HepG2 (cell line): ENCODE measurements around the gene JMJD8. TPM values are rescaled to one million over a fixed set of nuclear protein-coding genes. Genes with fewer than 3 reads are reported as not detected.
A peak's percentile ranks its signal among the peaks of the same experiment; 100 is the strongest.

Experiments used
- ASH2L ChIP-seq: fragments of 300-600, 200-600 bp; sonication (generic); IDR thresholded peaks from 2 replicates; pipeline ENCODE4 v1.7.0; 2017; ENCODE audit warnings: low read depth, mild to moderate bottlenecking, moderate library complexity, mixed read lengths, low read length; ENCODE audit not compliant: insufficient read length
- ATF7 ChIP-seq, 2 experiments: fragments of 450-650 bp in 1 of 2; sonication (generic) in 1 of 2; formaldehyde crosslinking in 1 of 2; IDR thresholded peaks; 2 replicates each; pipeline versions ENCODE4 v1.4.0 to v1.6.1; 2016 to 2020; ENCODE audit warnings: antibody characterized with exemption in 1 of 2, mild to moderate bottlenecking in 1 of 2, missing genetic modification reagents in 1 of 2
- CSRNP1 ChIP-seq: sonication (generic); formaldehyde crosslinking; IDR thresholded peaks from 2 replicates; pipeline ENCODE4 v1.8.1; 2023; ENCODE audit warnings: mild to moderate bottlenecking, missing genetic modification reagents
- DNMT1 ChIP-seq: sonication (generic); formaldehyde crosslinking; IDR thresholded peaks from 2 replicates; pipeline ENCODE4 v1.5.1; 2020; ENCODE audit warnings: mild to moderate bottlenecking, missing genetic modification reagents
- MAFF ChIP-seq: IDR thresholded peaks from 2 replicates; pipeline ENCODE4 v1.6.1; 2011; ENCODE audit warnings: low read depth, low read length, improper control_type of control experiment
- MYNN ChIP-seq: sonication (generic); formaldehyde crosslinking; IDR thresholded peaks from 2 replicates; pipeline ENCODE4 v1.4.0; 2020; ENCODE audit warnings: mild to moderate bottlenecking, low read depth, missing genetic modification reagents
- SETDB1 ChIP-seq: sonication (generic); formaldehyde crosslinking; IDR thresholded peaks from 2 replicates; pipeline ENCODE4 v1.5.1; 2020; ENCODE audit warnings: missing genetic modification reagents, mild to moderate bottlenecking, borderline replicate concordance
- SRSF9 ChIP-seq: fragments of 200-400 bp; formaldehyde crosslinking; IDR thresholded peaks from 2 replicates; pipeline ENCODE4 v1.6.1; 2018; ENCODE audit warnings: borderline replicate concordance, mild to moderate bottlenecking, low read depth, low read length; ENCODE audit not compliant: insufficient read depth, poor library complexity, severe bottlenecking
- TARDBP ChIP-seq: sonication (generic); formaldehyde crosslinking; IDR thresholded peaks from 2 replicates; pipeline ENCODE4 v1.8.0; 2022; ENCODE audit warnings: mild to moderate bottlenecking, missing genetic modification reagents
- TBX2 ChIP-seq: sonication (generic); formaldehyde crosslinking; IDR thresholded peaks from 2 replicates; pipeline ENCODE4 v1.5.0; 2020; ENCODE audit warnings: missing genetic modification reagents, mild to moderate bottlenecking, borderline replicate concordance
- TEAD2 ChIP-seq: sonication (generic); formaldehyde crosslinking; IDR thresholded peaks from 2 replicates; pipeline ENCODE4 v1.9.0; 2021; ENCODE audit warnings: missing genetic modification reagents
- TFDP1 ChIP-seq: IDR thresholded peaks from 2 replicates; pipeline ENCODE4 v1.6.1; 2016; ENCODE audit warnings: missing compliant biosample characterization, missing genetic modification reagents, borderline replicate concordance
- ZIK1 ChIP-seq: sonication (generic); formaldehyde crosslinking; IDR thresholded peaks from 2 replicates; pipeline ENCODE4 v1.5.0; 2020; ENCODE audit warnings: mild to moderate bottlenecking, low read depth, missing genetic modification reagents, borderline replicate concordance
- ZNF12 ChIP-seq: sonication (generic); formaldehyde crosslinking; IDR thresholded peaks from 2 replicates; pipeline ENCODE4 v1.5.0; 2020; ENCODE audit warnings: missing genetic modification reagents
- ZNF274 ChIP-seq: sonication (generic); formaldehyde crosslinking; IDR thresholded peaks from 2 replicates; pipeline ENCODE4 v1.5.1; 2020; ENCODE audit warnings: mild to moderate bottlenecking, missing genetic modification reagents
- ZNF337 ChIP-seq: sonication (generic); formaldehyde crosslinking; IDR thresholded peaks from 2 replicates; pipeline ENCODE4 v1.5.1; 2020; ENCODE audit warnings: missing genetic modification reagents, low read depth, mild to moderate bottlenecking, borderline replicate concordance
- ZNF451 ChIP-seq: sonication (generic); formaldehyde crosslinking; IDR thresholded peaks from 2 replicates; pipeline ENCODE4 v1.5.0; 2020; ENCODE audit warnings: mild to moderate bottlenecking, missing genetic modification reagents
- ZNF512B ChIP-seq: sonication (generic); formaldehyde crosslinking; IDR thresholded peaks from 2 replicates; pipeline ENCODE4 v1.5.1; 2020; ENCODE audit warnings: missing genetic modification reagents, mild to moderate bottlenecking, borderline replicate concordance
- ZNF737 ChIP-seq: sonication (generic); formaldehyde crosslinking; IDR thresholded peaks from 2 replicates; pipeline ENCODE4 v1.5.0; 2020; ENCODE audit warnings: missing genetic modification reagents, mild to moderate bottlenecking, borderline replicate concordance
- ZNF782 ChIP-seq: sonication (generic); formaldehyde crosslinking; IDR thresholded peaks from 2 replicates; pipeline ENCODE4 v1.4.0; 2020; ENCODE audit warnings: missing genetic modification reagents, mild to moderate bottlenecking, borderline replicate concordance
- ZNF788 ChIP-seq: sonication (generic); formaldehyde crosslinking; IDR thresholded peaks from 2 replicates; pipeline ENCODE4 v1.5.0; 2020; ENCODE audit warnings: mild to moderate bottlenecking, missing genetic modification reagents, borderline replicate concordance
- ZNF883 ChIP-seq: sonication (generic); formaldehyde crosslinking; IDR thresholded peaks from 2 replicates; pipeline ENCODE4 v1.5.1; 2020; ENCODE audit warnings: mild to moderate bottlenecking, missing genetic modification reagents; ENCODE audit errors: not compliant biosample characterization
- polyA plus RNA-seq, 8 experiments: library from polyadenylated mRNA; depleted of rRNA in 3 of 8; stranded (reverse) in 7 of 8; unstranded in 1 of 8; fragments of >200 nt; fragmentation: Illumina TruSeq in 4 of 8; extraction: Trizol in 4 of 8; gene quantifications; 2 replicates each; pipeline versions ENCODE4 v1.2.1 to v1.2.3, GENCODE V29; 2011 to 2016; ENCODE audit warnings: low read depth in 4 of 8, missing spikeins in 1 of 8, mixed read lengths in 1 of 8; ENCODE audit not compliant: insufficient read depth in 1 of 8
- total RNA-seq, 5 experiments: library from RNA; depleted of rRNA; stranded (reverse); fragments of >200 nt; fragmentation: Illumina TruSeq; extraction: Trizol; gene quantifications; 2 replicates each; pipeline ENCODE4 v1.2.3, GENCODE V29; 2016; ENCODE audit warnings: low read depth in 1 of 5

The JMJD8 gene
- total and polyA plus RNA-seq, 2 of the 13 experiments (the other 11 are each of a cell fraction or from before 2014, with no cell fraction given), result 2.6 to 11.8 TPM

- 0 out of 2 replicates have a peak, but pooled peaks have one; percentile 76 for TF ChIP-seq ZIK1 (CRISPR knock-in tag)
- TF ChIP-seq ASH2L, result no peak
- TF ChIP-seq TARDBP (CRISPR knock-in tag), result no peak
- TF ChIP-seq CSRNP1, result no peak
- TF ChIP-seq ZNF337 (CRISPR knock-in tag), result no peak
- no peak for TF ChIP-seq SETDB1
- peak; percentile 26; the same call in 1 of the 2 replicates for TF ChIP-seq ZNF782 (CRISPR knock-in tag)
- TF ChIP-seq TBX2, result peak; percentile 81
- no peak for TF ChIP-seq ATF7 (IDR thresholded peaks at IDR 0.05)
- TF ChIP-seq ATF7 (CRISPR knock-in tag; IDR thresholded peaks at IDR 0.05), result no peak
- peak; percentile 86 for TF ChIP-seq ZNF788
- no peak for TF ChIP-seq MAFF
- TF ChIP-seq TEAD2 (CRISPR knock-in tag), result no peak
- no peak for TF ChIP-seq ZNF512B (CRISPR knock-in tag)
- TF ChIP-seq ZNF883 (CRISPR knock-in tag), result no peak
- no peak for TF ChIP-seq SRSF9
- no peak for TF ChIP-seq ZNF12 (CRISPR knock-in tag)
- TF ChIP-seq MYNN (CRISPR knock-in tag), result no peak
- no peak; the same call in 1 of the 2 replicates for TF ChIP-seq ZNF737 (CRISPR knock-in tag)
- 0 out of 2 replicates have a peak, but pooled peaks have one; percentile 33 for TF ChIP-seq ZNF274 (CRISPR knock-in tag)
- TF ChIP-seq TFDP1, result peak; percentile 71
- TF ChIP-seq ZNF451, result peak; percentile 74
- no peak for TF ChIP-seq DNMT1 (CRISPR knock-in tag)
These were observed 11.4 kb upstream of the JMJD8 start (continued) for GRCh38 chr16:695355-696089.
